Stimulated activated CD4-positive, alpha-beta T cell treated with anti-CD3 and anti-CD28 coated beads, Interleukin-2, amount 100 ng/mL, for 48 hours (primary cell): Measurements from ENCODE around the gene NEU2.

Source experiments
- DNase-seq, 2 donors: peaks; one replicate each; pipeline ENCODE4 v3.0.0-alpha.2; 2020

The NEU2 gene

GRCh38 chr2:233032551-233033320 lies at the start of gene NEU2:
Gene NEU2, plus strand, starts transcription at chr2:233032672. Its CDS starts 0 bp downstream, at chr2:233032672.
- DNase-seq: no peak

- DNase-seq: no peak
These were observed 49.4 kb upstream of the NEU2 start for GRCh38 chr2:232982926-232983668.

GRCh38 chr2:232983669-232984140 lies 48.8 kb upstream of the NEU2 start:
- DNase-seq: no peak

- no peak for DNase-seq
These were observed 47.8 kb upstream of the NEU2 start for GRCh38 chr2:232984451-232985207.

GRCh38 chr2:232986155-232986554 lies 46.3 kb upstream of the NEU2 start:
- no peak for DNase-seq

GRCh38 chr2:232993231-232993821 lies 39.1 kb upstream of the NEU2 start:
- no peak for DNase-seq

GRCh38 chr2:232994446-232994845 lies 38.0 kb upstream of the NEU2 start:
- no peak for DNase-seq

- DNase-seq: no peak
These were observed 34.5 kb upstream of the NEU2 start for GRCh38 chr2:232997749-232998665.

- DNase-seq: no peak
These were observed 33.8 kb upstream of the NEU2 start for GRCh38 chr2:232998666-232998985.

- no peak for DNase-seq
These were observed 33.1 kb upstream of the NEU2 start for GRCh38 chr2:232999354-232999753.

- no peak for DNase-seq
These were observed 31.4 kb upstream of the NEU2 start for GRCh38 chr2:233000886-233001750.

- DNase-seq: no peak
These were observed 29.4 kb upstream of the NEU2 start for GRCh38 chr2:233002829-233003657.

GRCh38 chr2:233003658-233004555 lies 28.6 kb upstream of the NEU2 start:
- DNase-seq: no peak

GRCh38 chr2:233005096-233005495 lies 27.4 kb upstream of the NEU2 start:
- DNase-seq: no peak

- no peak for DNase-seq
These were observed 25.8 kb upstream of the NEU2 start for GRCh38 chr2:233006648-233007047.

GRCh38 chr2:233007270-233007669 lies 25.2 kb upstream of the NEU2 start:
- no peak for DNase-seq

- DNase-seq: no peak
These were observed 24.7 kb upstream of the NEU2 start for GRCh38 chr2:233007739-233008138.

- DNase-seq: no peak
These were observed 22.8 kb upstream of the NEU2 start for GRCh38 chr2:233009661-233010060.
